Stomach smooth muscle (tissue), 2 donors: ENCODE results near the gene GZMM.

Source experiments
- H3K27ac ChIP-seq: one replicate; pipeline ENCODE4 v1.7.0; 2013; ENCODE audit warnings: mild to moderate bottlenecking, low read length, inconsistent platforms
- H3K27me3 ChIP-seq, 2 donors: one replicate each; pipeline ENCODE4 v1.7.0; 2013; ENCODE audit warnings: low read length in 2 of 2; ENCODE audit not compliant: insufficient read depth in 2 of 2, control insufficient read depth in 1 of 2
- H3K36me3 ChIP-seq, 2 donors: one replicate each; pipeline ENCODE4 v1.7.0; 2013; ENCODE audit warnings: low read length in 2 of 2; ENCODE audit not compliant: control insufficient read depth in 2 of 2, insufficient read depth in 2 of 2
- H3K4me1 ChIP-seq: one replicate; pipeline ENCODE4 v1.7.0; 2013; ENCODE audit warnings: low read length; ENCODE audit not compliant: control insufficient read depth, insufficient read depth
- H3K4me3 ChIP-seq, 2 donors: one replicate each; pipeline ENCODE4 v1.7.0; 2013; ENCODE audit warnings: low read length in 2 of 2
- H3K9ac ChIP-seq, 2 donors: one replicate each; pipeline ENCODE4 v1.7.0; 2013; ENCODE audit warnings: low read length in 2 of 2, mild to moderate bottlenecking in 1 of 2
- H3K9me3 ChIP-seq, 2 donors: one replicate each; pipeline ENCODE4 v1.7.0; 2013; ENCODE audit warnings: low read length in 2 of 2; ENCODE audit not compliant: control insufficient read depth in 2 of 2
- donor health status: healthy.
- donor health status: Pancreatic carcinoma.

The GZMM gene

GRCh38 chr19:570937-571565, 27.2 kb downstream of the GZMM start:
- no peak overlapping the region for H3K27ac ChIP-seq
- peak overlapping the region; percentile 73 to 93 for H3K4me3 ChIP-seq
- H3K27me3 ChIP-seq: no peaks in the 10 kb centered on the region
- H3K9me3 ChIP-seq: no peaks in the 10 kb centered on the region
- H3K4me1 ChIP-seq: peaks cover 45% of the 10 kb centered on the region
- peak overlapping the region; percentile 57 to 64 for H3K9ac ChIP-seq
- no peaks in the 10 kb centered on the region for H3K36me3 ChIP-seq

GRCh38 chr19:571566-571974, 27.7 kb downstream of the GZMM start:
- no peaks in the 10 kb centered on the region for H3K27me3 ChIP-seq
- H3K9me3 ChIP-seq: no peaks in the 10 kb centered on the region
- H3K36me3 ChIP-seq: no peaks in the 10 kb centered on the region
- H3K4me1 ChIP-seq: peaks cover 47% of the 10 kb centered on the region
- H3K27ac ChIP-seq: no peak overlapping the region
- peak overlapping the region; percentile 57 to 64 for H3K9ac ChIP-seq
- H3K4me3 ChIP-seq: peak overlapping the region; percentile 73 to 93

GRCh38 chr19:572140-572742, 28.4 kb downstream of the GZMM start, which contains the start of gene BSG:
Gene BSG, plus strand, starts transcription at chr19:572596. Its CDS starts 39 bp downstream, at chr19:572635.
- peak within 1 kb of the TSS; percentile 80 to 93 for H3K4me3 ChIP-seq
- peak within 1 kb of the TSS; percentile 70 for H3K27ac ChIP-seq
- H3K9ac ChIP-seq: peak within 1 kb of the TSS; percentile 78 to 85
- H3K9me3 ChIP-seq: no peaks in the 10 kb centered on the region
- peaks cover 47% of the 10 kb centered on the region for H3K4me1 ChIP-seq
- H3K36me3 ChIP-seq: no peaks in the 10 kb centered on the region
- H3K27me3 ChIP-seq: no peaks in the 10 kb centered on the region

- peak overlapping the region; percentile 78 to 85 for H3K9ac ChIP-seq
- no peaks in the 10 kb centered on the region for H3K36me3 ChIP-seq
- no peaks in the 10 kb centered on the region for H3K27me3 ChIP-seq
- H3K27ac ChIP-seq: peak overlapping the region; percentile 70
- H3K4me3 ChIP-seq: peak overlapping the region; percentile 80 to 93
- no peaks in the 10 kb centered on the region for H3K9me3 ChIP-seq
- H3K4me1 ChIP-seq: peaks cover 44% of the 10 kb centered on the region
These were observed 29.1 kb downstream of the GZMM start for GRCh38 chr19:572743-573518.

GRCh38 chr19:573519-573825, 29.6 kb downstream of the GZMM start:
- Histone ChIP-seq H3K27ac (no peak overlapping the region), H3K4me3 (peak overlapping the region; percentile 80 to 93), H3K27me3 (no peaks in the 10 kb centered on the region), H3K9me3 (no peaks in the 10 kb centered on the region), H3K9ac (peak overlapping the region; percentile 78 to 85), H3K36me3 (no peaks in the 10 kb centered on the region), H3K4me1 (peaks cover 44% of the 10 kb centered on the region)

- H3K4me3 ChIP-seq: peak overlapping the region; percentile 43 to 66
- peak overlapping the region; percentile 24 for H3K27ac ChIP-seq
- H3K27me3 ChIP-seq: no peaks in the 10 kb centered on the region
- H3K36me3 ChIP-seq: no peaks in the 10 kb centered on the region
- no peak overlapping the region for H3K9ac ChIP-seq
- peaks cover 44% of the 10 kb centered on the region for H3K4me1 ChIP-seq
- H3K9me3 ChIP-seq: no peaks in the 10 kb centered on the region
These were observed 31.0 kb downstream of the GZMM start for GRCh38 chr19:574658-575526.

- Histone ChIP-seq H3K36me3 (no peaks in the 10 kb centered on the region), H3K4me3 (peak overlapping the region in 1 of 2 donors; percentile 66), H3K9ac (peak overlapping the region in 1 of 2 donors; percentile 21), H3K9me3 (no peaks in the 10 kb centered on the region), H3K4me1 (peaks cover 44% of the 10 kb centered on the region), H3K27ac (peak overlapping the region; percentile 53), H3K27me3 (no peaks in the 10 kb centered on the region)
These were observed 32.0 kb downstream of the GZMM start for GRCh38 chr19:575527-576506.

GRCh38 chr19:576768-577438, 33.0 kb downstream of the GZMM start:
- H3K27me3 ChIP-seq: no peaks in the 10 kb centered on the region
- peaks cover 35% of the 10 kb centered on the region for H3K4me1 ChIP-seq
- H3K9me3 ChIP-seq: no peaks in the 10 kb centered on the region
- H3K9ac ChIP-seq: no peak overlapping the region
- H3K4me3 ChIP-seq: no peak overlapping the region
- H3K27ac ChIP-seq: no peak overlapping the region
- H3K36me3 ChIP-seq: peaks cover 7 to 8% of the 10 kb centered on the region in 2 donors
